Erythroblast (primary cell): Measurements from ENCODE around the gene SPART.
A peak's percentile ranks its signal among the peaks of the same experiment; 100 is the strongest.
"Not testable (repeated sequence)": the region's sequence is repeated elsewhere in the genome, so short reads cannot be mapped to it uniquely, and the experiment has no call there.

ENCODE experiments used
- DNase-seq, 2 experiments: peaks; one replicate each; lab custom pipeline; 2025; lab: John Stamatoyannopoulos, UW
- GATA1 ChIP-seq: IDR thresholded peaks from 2 replicates; pipeline ENCODE4 v1.6.1; 2011; ENCODE audit warnings: low read depth, mild to moderate bottlenecking, control low read depth, low read length, moderate library complexity
- POLR2A ChIP-seq: IDR thresholded peaks from 2 replicates; pipeline ENCODE4 v1.6.1; 2011; ENCODE audit warnings: mild to moderate bottlenecking, low read length

Gene SPART

DNA sequence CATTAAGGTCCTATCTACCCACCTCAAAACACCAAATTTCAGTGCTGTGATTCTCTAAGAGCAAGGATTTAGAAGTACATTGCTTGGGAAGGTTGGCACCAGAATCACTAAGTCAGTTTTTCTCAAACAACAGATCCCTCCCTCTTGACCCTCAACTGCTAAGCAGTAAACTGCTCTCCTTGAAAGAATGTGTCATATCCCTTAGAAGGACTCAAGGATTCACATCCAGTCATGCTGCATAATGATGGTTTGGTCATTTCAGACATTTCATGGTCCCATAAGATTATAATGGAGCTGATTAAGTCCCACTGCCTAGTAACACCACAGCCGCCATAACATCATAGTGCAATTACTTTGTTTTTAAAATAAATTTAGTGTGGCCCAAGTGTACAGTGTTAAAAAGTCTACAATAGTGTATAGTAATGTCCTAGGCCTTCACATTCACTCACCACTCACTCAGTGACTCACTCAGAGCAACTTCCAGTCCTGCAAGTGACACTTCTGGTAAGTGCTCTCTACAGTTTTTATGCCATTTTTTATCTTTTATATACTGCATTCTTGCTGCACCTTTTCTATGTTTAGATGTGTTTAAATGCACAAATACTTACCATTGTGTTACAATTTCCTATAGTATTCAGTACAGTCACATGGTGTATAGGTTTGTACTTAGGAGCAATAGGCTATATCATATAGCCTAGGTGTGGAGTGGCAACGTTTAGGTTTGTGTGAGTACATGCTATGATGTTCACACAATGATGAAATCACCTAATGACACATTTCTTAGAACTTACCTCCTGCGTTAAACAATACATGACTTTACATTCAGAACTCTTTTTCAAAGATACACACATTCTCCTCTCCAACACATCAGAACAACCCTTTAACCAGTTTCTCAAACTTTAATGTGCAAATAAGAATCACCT lies 32.9 kb downstream of the SPART start:
- no peak for DNase-seq
- TF ChIP-seq GATA1 (no peak), POLR2A (no peak)

DNA sequence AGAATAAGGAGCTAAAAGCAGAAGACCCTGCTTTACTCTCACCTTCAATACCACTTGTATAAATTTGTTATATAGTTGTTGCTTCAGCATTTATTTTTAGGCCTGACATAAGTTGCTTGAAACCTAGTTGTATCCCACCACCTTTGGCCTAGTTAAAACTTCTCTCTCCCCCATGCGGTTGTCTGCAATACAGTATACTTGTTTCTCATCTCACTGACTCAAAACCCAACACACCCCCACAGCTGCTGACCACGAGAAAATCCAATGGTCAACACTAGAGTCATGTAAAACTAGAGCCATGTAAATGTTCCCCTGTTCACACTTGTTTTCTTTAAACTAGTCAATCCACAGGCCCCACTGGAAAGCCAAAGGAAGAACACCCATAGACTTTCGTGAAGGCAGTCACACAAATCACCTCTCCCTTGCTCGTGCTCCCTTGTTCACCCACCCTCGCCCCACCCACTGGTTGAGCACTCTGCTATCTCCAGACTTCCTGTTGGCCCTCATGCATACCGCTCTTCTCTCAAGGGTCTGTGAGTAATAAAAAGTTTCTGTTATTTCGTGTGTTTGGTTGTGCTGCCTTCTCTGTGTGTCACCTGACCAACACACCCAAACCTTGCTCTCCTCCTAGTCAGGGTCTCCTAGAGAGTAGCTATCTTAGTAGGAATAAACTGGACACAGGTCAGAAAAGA lies 35.6 kb downstream of the SPART start:
- TF ChIP-seq GATA1: no peak
- TF ChIP-seq POLR2A: no peak
- DNase-seq: no peak

DNA sequence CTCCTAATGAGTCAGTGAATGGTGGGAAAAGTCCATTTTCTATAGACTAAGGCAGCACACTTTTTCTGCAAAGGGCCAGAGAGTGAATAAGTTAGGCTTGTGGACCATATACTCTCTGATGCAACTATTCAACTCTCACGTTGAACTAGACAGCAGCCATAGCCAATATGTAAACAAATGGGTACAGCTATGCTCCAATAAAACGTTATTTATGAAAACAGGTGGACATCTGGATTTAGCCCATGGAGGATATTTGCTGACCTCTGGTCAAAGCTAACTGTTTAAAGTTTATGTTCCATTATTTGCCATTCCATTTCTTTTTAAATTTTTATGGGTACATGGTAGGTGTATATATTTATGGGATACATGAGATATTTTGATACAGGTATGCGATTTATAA lies 43.9 kb downstream of the SPART start:
- DNase-seq: no peak
- no peak for TF ChIP-seq GATA1
- no peak for TF ChIP-seq POLR2A

DNA sequence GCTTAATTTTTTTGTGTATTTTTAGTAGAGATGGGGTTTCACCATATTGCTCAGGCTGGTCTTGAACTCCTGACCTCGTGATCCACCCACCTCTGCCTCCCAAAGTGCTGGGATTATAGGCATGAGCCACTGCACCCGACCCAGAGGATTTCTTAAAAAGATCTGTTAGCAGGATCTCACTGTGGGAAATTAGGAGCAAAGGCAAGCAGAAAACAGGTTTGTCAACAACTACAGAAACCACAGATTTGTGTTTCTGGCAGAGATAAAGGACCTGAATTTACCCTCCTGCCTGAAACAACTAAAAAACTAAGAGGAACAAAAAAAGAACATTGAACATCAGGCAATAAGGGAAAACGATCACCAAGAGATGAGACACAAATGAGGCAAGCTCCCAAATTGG lies 46.7 kb downstream of the SPART start:
- DNase-seq: not testable (repeated sequence)

DNA sequence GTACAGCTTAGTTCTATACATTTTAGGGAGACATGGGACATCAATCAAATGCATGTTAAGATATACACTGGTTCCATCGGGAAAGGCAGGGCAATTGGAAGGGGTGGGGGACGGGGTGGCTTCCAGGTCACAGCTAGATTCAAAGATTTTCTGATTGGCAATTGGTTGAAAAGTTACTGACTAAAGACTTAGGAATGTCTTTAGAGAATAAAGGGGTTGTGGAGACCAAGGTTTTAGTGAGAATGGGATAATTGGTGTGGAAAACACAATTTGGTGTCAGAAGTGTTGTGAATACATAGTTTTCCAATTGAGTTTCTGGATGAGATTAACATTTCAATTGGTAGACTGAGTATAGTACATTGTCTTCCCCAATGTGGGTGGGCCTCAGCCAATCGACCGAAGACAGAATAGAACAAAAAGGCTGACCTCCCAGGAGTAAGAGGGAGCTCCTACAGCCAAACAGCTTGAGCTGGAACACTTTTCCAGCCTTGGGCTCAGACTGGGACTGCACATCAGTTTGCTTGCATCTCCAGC lies 47.6 kb downstream of the SPART start:
- DNase-seq: no peak
- TF ChIP-seq POLR2A (no peak), GATA1 (no peak)

DNA sequence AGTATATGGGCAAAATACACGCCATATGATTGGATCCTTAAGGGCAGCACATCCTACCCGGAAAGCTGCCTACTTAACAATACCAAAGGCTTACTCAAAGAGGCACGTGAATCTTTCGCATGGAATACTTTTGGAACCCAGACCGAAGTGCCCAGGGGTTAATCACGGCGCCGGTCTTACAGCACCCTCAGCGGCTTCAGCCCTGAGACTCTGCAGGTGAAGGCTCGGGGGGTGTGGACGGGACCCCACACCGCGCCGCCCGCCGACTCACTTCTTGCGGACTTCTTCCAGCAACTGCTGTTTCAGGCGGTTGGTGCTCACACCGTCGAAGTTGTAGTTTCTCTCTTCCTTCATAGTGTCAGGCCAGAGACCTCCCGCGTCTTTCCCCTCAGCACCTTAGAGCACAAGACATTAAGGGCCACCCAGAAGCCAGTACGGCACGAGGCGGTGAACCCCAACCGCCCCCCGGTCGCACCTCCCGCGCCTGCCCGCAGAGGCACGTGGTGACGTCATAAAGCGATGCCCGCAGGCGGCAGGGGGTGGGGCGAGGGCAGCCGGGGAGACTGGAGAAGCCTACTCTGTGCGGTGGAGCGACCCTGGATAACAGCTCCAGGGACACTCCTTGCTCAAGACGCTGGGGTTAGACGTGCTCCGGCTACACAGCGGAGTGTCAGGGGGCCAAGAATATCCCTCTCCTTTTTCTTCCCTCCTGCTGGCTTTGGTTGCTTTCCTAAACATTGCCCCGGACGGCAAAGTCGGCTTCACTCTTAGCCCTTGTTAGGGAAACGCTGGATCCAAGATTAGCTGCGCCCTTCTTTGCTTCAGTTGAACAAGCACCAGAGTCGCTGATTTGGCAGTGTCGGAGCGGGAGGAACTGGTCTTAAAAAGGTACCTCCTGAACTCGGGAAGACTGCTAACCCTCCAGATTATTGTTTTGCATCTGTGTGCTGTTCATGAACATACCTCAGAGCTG lies 48.5 kb downstream of the SPART start, which contains the start of gene CCDC169:
TSS of gene CCDC169 (minus strand) at position 449 of the 973 bp plus-strand sequence. CDS start at position 354, 95 bp downstream.
- DNase-seq: peak; percentile 89 to 90
- TF ChIP-seq POLR2A (peak; percentile 83), GATA1 (no peak)

DNA sequence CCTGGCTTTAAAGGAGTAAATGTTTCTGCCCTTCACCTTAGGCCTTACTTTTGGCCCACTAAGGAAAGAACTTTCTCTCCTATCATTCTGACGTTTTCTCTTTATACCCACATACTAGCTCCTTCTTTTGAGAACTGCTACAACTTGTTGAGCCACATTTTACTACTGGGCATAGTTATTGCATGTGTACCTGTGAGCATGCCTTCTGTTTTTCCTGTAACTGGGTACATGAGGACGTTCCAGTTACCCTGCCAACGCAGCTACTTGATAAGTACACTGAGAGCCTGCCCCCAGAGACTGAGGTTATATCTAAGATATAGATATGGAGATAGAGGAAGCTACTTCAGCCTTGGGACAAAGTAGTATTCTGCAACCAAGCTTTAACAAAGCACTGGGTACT lies 52.1 kb downstream of the SPART start:
- TF ChIP-seq GATA1 (no peak), POLR2A (no peak)
- DNase-seq: peak; percentile 34 to 65

DNA sequence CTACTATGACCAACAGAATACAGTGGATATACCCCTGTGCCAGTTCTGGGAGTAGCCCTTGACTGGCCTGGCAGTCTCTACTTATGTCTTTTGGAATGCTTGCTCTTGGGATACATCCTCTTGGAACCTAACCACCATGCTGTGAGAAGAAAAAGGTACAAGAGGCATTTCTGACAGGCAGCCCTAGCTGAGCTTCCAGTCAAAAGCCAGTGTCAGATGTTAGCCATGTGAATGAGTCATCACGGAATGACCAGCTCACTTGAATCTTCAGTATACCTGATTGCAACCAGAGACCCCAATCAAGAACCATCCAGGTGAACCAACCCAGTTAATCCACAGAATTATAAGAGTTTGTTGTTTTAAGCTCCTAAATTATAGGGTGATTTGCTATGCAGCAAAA lies 52.7 kb downstream of the SPART start:
- DNase-seq: no peak
- TF ChIP-seq POLR2A: no peak

DNA sequence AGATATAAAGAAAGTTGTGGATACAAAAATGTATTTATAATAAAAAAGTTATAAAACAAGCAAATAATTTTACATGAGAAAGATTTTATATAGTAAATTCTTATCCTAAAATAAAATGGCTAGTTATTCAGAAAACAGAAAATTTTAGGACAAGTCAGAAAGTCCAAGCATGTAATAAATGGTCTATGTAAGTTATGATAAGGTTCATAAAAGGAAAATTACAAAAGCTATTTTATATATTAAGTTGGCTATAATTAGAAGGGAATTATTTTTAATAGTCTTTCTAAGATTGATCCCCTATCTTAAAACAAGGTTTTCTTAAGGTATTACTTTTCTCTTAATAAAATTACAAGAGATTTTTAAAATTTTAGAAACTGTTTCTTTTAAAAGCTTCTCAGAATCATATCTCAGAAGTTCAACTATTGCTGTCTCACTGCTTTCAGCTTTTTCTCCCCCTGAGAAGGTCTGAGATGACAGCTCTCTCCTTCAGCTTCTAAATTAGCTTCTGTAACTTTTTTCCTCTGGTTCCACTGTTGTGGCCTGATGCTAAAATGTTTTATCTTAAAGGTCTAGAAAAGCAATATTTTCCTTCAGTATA lies 57.3 kb downstream of the SPART start:
- peak; percentile 37 to 54 for DNase-seq
- no peak for TF ChIP-seq GATA1
- no peak for TF ChIP-seq POLR2A

DNA sequence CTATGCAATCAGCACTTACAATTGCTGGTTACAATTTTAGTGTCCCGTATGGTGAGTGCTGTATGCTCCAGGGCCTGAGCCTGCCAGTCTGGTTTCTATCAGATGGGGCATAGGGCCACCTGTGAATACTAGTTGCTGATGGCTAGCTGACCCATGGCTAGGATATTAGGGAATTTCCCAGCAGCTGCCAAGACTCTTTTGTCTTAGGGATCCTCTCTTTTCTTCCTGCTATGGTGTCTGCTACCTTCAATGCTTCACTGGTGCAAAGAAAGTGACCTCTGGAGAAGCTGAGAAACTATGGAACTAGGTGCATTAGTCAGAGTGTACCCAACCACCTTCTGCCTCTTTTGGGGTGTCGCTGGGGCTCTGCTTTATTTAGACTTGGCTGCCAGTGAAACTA lies 60.2 kb downstream of the SPART start:
- no peak for DNase-seq
- TF ChIP-seq GATA1: no peak
- TF ChIP-seq POLR2A: no peak

DNA sequence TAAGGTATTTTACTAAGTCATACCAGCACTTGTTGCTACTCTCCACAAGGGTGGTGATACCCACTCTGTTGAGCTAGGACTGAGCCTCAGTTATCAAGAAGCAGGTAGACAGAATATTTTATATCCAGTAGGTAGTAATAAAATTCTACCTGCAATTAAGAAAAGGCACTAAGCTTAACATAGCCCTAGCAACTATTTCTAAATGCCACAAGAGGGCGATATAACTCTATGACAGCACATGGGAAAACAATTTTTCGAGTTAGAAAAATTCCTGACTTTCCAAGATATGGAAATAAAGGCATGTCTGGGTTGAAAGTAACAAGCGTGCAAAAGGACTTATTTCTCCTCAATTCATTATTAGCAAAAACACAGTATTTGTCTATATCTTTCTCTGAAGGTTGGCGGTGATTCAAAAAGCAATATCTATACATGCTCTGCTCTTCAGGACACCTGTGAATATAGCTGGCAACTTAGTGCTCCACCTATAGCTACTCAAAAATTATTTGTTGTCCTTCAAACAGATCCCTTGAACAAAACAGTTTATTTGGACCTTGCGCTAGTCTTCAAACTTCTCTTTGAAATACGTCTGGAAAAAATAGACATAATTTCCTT lies 63.3 kb downstream of the SPART start:
- no peak for TF ChIP-seq GATA1
- TF ChIP-seq POLR2A: no peak
- DNase-seq: peak; percentile 35 to 64

DNA sequence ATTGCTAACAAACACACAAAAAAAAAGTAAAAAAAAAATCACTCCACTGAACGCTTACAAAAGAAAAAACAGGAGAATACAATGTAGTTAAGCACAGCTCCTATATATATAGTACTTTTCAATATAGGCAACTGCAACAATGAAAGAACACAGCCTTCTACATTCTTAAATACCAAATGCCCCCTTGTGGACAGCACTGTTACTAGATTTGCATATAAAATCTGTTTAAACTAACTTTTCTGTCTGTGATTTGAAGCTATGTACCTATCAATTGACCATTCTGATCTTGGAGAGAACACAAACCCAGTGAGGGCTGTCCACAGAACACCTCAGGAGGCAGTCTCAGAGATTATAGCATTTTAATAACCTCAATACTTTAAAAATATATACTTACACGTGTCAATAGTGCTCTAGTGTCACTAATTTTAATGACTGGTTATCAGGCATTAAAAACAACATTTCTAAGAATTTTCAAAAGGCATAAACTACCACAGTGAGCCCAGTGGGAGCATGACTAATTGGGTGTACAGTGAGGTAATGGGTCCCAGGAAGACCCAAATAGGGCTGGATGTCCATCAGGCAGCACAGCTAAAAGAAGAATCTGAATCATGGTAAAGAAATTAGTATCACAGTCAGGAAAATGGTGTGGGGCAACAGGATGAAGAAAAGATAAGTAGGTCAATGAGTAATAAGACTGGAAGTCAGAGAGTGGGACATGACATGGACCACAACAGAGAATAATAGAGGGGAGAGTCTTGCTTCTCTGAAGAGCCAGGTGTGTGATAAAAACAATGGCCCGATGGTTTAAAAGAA lies 70.8 kb downstream of the SPART start:
- TF ChIP-seq POLR2A: no peak
- TF ChIP-seq GATA1: no peak
- peak; percentile 45 to 60 for DNase-seq
